Ovary (tissue), 10 donors: ENCODE data around the gene ZNF778. TPM values are rescaled to one million over a fixed set of nuclear protein-coding genes. Genes with fewer than 3 reads are reported as not detected.

Source experiments
- DNase-seq, 5 donors: peaks; one replicate each; pipeline ENCODE4 v3.0.0-alpha.2; 2019 to 2020
- H3K27ac ChIP-seq, 2 donors: fragments of 200-600 bp; one replicate each; pipeline versions ENCODE4 v1.5.1 to v1.8.0; 2019 to 2022
- H3K27me3 ChIP-seq: fragments of 200-600 bp; one replicate; pipeline ENCODE4 v1.8.0; 2022
- H3K36me3 ChIP-seq: fragments of 200-600 bp; sonication (generic); one replicate; pipeline ENCODE4 v1.5.1; 2019
- H3K4me1 ChIP-seq: one replicate; pipeline ENCODE4 v1.8.1; 2013; ENCODE audit warnings: mild to moderate bottlenecking, moderate library complexity; ENCODE audit not compliant: insufficient read depth
- H3K4me3 ChIP-seq: fragments of 200-600 bp; sonication (generic); one replicate; pipeline ENCODE4 v1.5.1; 2017
- H3K9me3 ChIP-seq, 2 donors: fragments of 200-600 bp in 1 of 2; sonication (generic) in 1 of 2; one replicate each; pipeline versions ENCODE4 v1.5.1 to v1.8.1; 2013 to 2019; ENCODE audit warnings: mild to moderate bottlenecking in 1 of 2, moderate library complexity in 1 of 2
- EP300 ChIP-seq: sonication (generic); formaldehyde crosslinking; IDR thresholded peaks from one replicate; pipeline ENCODE4 v1.6.1; 2017; ENCODE audit warnings: antibody characterized with exemption
- POLR2A ChIP-seq: fragments of 450-650 bp; IDR thresholded peaks from one replicate; pipeline ENCODE4 v1.6.1; 2017; ENCODE audit warnings: antibody characterized with exemption, mild to moderate bottlenecking, moderate library complexity
- WGBS, 3 donors: extraction: QIAGEN DNeasy Blood & Tissue Kit in 1 of 3; methylation state at CpG; one replicate each; pipeline versions ENCODE4 v1.1.5 to v1.1.7; 2013 to 2017; 5-methylcytosine and 5-hydroxymethylcytosine counted together
- intact Hi-C, 4 donors: fragments of 100-400 bp; cut with DNase I; formaldehyde crosslinking; loops; one replicate each; pipeline versions ENCODE4 v1.11.0 to v1.15.1; 2022 to 2023
- long read RNA-seq, 3 donors: library from polyadenylated mRNA in 2 of 3; unstranded in 2 of 3; transcript quantifications; one replicate each; pipeline ENCODE4 v2.0.0 and lab custom pipeline, GENCODE V29; 2021 to 2026
- polyA plus RNA-seq, 2 donors: library from polyadenylated mRNA; stranded (reverse); fragments of 200-250 nt in 1 of 2; fragments of 350-450 nt in 1 of 2; fragmentation: Illumina TruSeq in 1 of 2; extraction: RNeasy Lipid Tissue Mini Kit (QIAGEN cat#74804) in 1 of 2; gene quantifications; one replicate each; pipeline ENCODE4 v1.2.3, GENCODE V29; 2013 to 2014
- total RNA-seq, 7 donors: library from RNA; depleted of rRNA in 2 of 7; stranded (reverse); fragments of >200 nt in 2 of 7; fragmentation: NEBNext Ultra II Directional in 3 of 7; extraction: Animal tissue kit (Norgen Biotek cat#: 25700) in 3 of 7; gene quantifications; one replicate each; pipeline versions ENCODE4 v1.1.0 to v1.2.4, GENCODE V29; 2016 to 2023
- TF ChIP-seq, protein P1 (sequence below), 3 donors: fragments of 450-650 bp in 2 of 3; fragments of 200-600 bp in 1 of 3; IDR thresholded peaks; one replicate each; pipeline versions ENCODE4 v1.5.1 to v1.8.0; 2016 to 2022; ENCODE audit warnings: antibody characterized with exemption in 3 of 3, mild to moderate bottlenecking in 1 of 3
- donor health status: DM: no; HTN: no; CAD: no; lungs with moderate emphysema.
- donor health status: DM: no; HTN: no; CAD: no.
- donor health status: Bipolar disorder and iron deficiency.
- donor health status: DM: yes; HTN: yes; CAD: no.
- donor health status: DM: no; HTN: no; CAD: no.
- donor health status: DM: yes; HTN: yes; CAD: no.

Gene ZNF778
- total RNA-seq (10 to 100 TPM in 3 of 7 donors, 1 to 10 TPM in 4; 7.8 to 71.9 (median 8.4) TPM), polyA plus RNA-seq (1 to 10 TPM; 1.8 to 5.0 TPM)
- long read RNA-seq, donor 1, partial matches to known transcripts, result 2 of 16 reads
- long read RNA-seq, donor 1, other reads (novel, unspliced or antisense), result 12 of 16 reads
- long read RNA-seq, donor 2, partial matches to known transcripts, result 0 of 1 reads
- long read RNA-seq, donor 2, other reads (novel, unspliced or antisense), result 0 of 1 reads
- long read RNA-seq, donor 3, partial matches to known transcripts, result 0 of 9 reads
- long read RNA-seq, donor 3, other reads (novel, unspliced or antisense), result 5 of 9 reads

DNA sequence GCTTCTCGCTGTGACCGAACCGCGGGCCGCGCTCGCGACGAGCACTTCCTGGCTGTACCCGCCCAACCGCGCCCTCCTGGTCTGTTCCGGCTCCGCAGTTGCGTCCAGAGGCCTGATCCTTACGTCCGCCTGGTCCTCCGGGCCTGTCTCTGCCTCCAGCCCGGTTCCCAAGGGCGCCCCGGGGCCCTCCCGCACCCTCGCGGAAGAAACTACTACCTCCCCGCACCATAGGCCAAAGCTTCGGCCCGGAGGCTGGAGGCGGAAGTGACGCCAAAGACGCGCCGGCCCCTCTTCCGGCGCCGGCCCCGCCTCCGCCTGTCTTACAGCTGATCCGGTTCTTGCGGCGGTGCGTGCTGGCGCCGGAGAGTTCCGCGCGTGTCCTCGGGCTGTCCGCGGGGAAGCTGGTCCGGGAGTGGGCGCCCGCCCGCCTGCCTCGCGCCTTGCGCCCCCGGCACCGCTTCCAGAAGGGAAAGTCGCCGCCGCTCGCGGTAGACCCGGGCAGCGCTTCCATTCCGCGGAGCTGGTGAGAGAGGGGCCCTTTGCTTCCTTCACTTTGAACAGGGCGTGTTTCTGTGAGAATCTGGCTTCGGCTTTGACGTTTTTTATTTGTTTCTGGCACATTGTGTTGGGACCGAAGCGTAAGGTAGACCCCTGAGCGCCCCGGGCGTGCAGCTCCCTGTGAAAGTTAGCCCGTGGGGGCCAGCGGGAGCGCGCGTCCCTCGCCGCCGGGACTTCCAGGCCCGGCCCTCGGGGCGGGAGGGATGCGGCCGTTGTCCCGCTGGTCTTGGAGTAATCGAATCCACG lies at the start of gene ZNF778:
Gene ZNF778, plus strand, starts transcription at position 316 of the 804 bp plus-strand sequence. CDS start 3,425 bp downstream, outside the sequence.
- WGBS, 3 donors, result 0 to 1% (median 0%) methylated on average over 62 to 91 of the region's 91 CpGs
- H3K36me3 ChIP-seq, result no peaks in the 10 kb centered on the region
- DNase-seq, result peak; percentile 77 to 88 (median 82)
- TF ChIP-seq POLR2A (peak; percentile 80), EP300 (no peak)
- TF ChIP-seq, protein P1, sequence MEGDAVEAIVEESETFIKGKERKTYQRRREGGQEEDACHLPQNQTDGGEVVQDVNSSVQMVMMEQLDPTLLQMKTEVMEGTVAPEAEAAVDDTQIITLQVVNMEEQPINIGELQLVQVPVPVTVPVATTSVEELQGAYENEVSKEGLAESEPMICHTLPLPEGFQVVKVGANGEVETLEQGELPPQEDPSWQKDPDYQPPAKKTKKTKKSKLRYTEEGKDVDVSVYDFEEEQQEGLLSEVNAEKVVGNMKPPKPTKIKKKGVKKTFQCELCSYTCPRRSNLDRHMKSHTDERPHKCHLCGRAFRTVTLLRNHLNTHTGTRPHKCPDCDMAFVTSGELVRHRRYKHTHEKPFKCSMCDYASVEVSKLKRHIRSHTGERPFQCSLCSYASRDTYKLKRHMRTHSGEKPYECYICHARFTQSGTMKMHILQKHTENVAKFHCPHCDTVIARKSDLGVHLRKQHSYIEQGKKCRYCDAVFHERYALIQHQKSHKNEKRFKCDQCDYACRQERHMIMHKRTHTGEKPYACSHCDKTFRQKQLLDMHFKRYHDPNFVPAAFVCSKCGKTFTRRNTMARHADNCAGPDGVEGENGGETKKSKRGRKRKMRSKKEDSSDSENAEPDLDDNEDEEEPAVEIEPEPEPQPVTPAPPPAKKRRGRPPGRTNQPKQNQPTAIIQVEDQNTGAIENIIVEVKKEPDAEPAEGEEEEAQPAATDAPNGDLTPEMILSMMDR (IDR thresholded peaks at IDR 0.05), result peak in 1 of 3 donors; percentile 30
- peak within 1 kb of the TSS; percentile 77 to 96 for H3K27ac ChIP-seq
- intact Hi-C loops, result loop anchor here (5.0 to 10.0 kb wide), 5 partner anchors 273 to 483 kb away; no protein-coding TSS in a partner anchor
- peak within 1 kb of the TSS; percentile 99 for H3K4me3 ChIP-seq
- no peaks in the 10 kb centered on the region for H3K27me3 ChIP-seq
- peaks cover 2% of the 10 kb centered on the region for H3K4me1 ChIP-seq
- no peaks in the 10 kb centered on the region for H3K9me3 ChIP-seq

DNA sequence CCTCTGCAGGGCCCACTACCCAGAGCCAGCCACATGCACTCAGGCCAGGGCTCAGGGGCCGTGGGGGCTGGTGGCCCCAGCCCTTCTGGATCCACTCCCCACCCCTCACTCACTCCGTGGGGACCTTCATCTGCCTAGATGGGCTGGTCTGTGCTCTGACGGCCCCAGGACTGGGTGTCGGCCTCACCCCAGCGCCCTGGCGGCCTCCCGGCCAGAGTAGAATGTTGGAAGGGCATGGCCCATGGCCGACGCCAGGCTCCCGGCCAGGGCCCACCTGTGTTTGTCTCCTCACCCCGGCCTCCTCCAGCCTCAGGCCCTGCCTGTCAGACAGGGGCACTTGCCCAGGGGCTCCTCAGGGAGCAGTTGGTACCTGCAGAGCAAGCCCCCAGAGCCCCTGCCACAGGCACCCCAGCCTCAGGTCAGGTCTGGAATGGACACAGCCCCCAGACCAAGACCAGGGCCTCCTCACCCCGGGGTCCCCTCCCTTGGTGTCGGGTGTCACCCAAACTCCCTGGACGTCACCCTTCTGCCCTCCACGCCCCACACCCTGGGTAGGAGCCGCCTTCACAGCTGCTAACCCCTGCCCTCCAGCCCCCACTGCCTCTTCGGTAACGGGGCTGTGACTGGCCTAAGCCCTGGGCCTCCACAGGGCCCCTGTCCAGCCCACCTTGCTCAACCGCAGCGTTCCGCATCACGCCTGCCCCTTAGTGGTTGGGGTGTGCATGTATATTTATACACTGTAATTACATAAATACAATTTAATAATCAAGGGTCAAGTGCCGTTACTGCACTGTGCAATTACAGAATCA lies 48.9 kb upstream of the ZNF778 start:
- H3K27ac ChIP-seq, result no peak overlapping the region
- TF ChIP-seq POLR2A (no peak), EP300 (no peak)
- TF ChIP-seq, protein P1 (IDR thresholded peaks at IDR 0.05), result no peak
- 29 to 39% (median 31%) methylated on average over 19 to 23 of the region's 23 CpGs for whole genome bisulfite sequencing, 3 donors
- H3K4me1 ChIP-seq, result peaks cover 3% of the 10 kb centered on the region
- H3K4me3 ChIP-seq, result no peak overlapping the region
- no peaks in the 10 kb centered on the region for H3K9me3 ChIP-seq
- intact Hi-C loops, result no loop called here
- DNase-seq, result no peak
- no peaks in the 10 kb centered on the region for H3K36me3 ChIP-seq
- peaks cover 7% of the 10 kb centered on the region for H3K27me3 ChIP-seq

DNA sequence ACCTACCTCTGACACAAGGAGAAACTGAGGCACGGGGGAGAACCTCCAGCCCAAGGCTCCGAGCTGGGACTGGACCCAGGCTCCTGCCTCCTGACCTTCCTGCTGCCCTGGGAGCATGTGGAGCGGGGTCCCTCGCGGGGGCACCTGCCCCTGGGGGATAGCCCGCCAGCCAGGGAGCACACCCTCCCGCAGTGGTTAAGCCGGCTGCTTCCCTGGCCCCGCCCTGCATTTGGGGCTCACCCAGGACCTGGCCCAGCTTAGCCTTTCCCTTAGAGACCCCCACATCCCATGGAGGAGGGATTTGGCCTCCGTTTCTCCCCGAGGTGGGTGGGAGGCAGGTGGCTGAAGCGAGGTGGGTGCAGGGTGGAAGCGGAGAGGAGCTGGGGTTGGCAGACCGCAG lies 47.7 kb upstream of the ZNF778 start:
- H3K4me3 ChIP-seq, result no peak overlapping the region
- peaks cover 3% of the 10 kb centered on the region for H3K4me1 ChIP-seq
- no peak for DNase-seq
- no peak for TF ChIP-seq POLR2A
- TF ChIP-seq, protein P1 (IDR thresholded peaks at IDR 0.05), result no peak
- no peak for TF ChIP-seq EP300
- intact Hi-C loops, result no loop called here
- WGBS, 3 donors, result 68 to 74% (median 69%) methylated on average over 13 to 14 of the region's 14 CpGs
- no peak overlapping the region for H3K27ac ChIP-seq
- no peaks in the 10 kb centered on the region for H3K9me3 ChIP-seq
- peaks cover 7% of the 10 kb centered on the region for H3K27me3 ChIP-seq
- no peaks in the 10 kb centered on the region for H3K36me3 ChIP-seq
